Inflammatory macrophage treated with lipopolysaccharide for 1 hour (primary cell): Measurements from ENCODE around the gene ZDHHC12.
A peak's percentile ranks its signal among the peaks of the same experiment; 100 is the strongest.
"Not testable (repeated sequence)": the region's sequence is repeated elsewhere in the genome, so short reads cannot be mapped to it uniquely, and the experiment has no call there.

ENCODE experiments used
- DNase-seq, 2 donors: peaks; one replicate each; pipeline ENCODE4 v3.0.0-alpha.2; 2020 to 2022

ZDHHC12 gene

GRCh38 chr9:128706671-128707381 is 17.1 kb downstream of the ZDHHC12 start:
- no peak for DNase-seq

GRCh38 chr9:128706045-128706444 is 17.9 kb downstream of the ZDHHC12 start:
- no peak for DNase-seq

- DNase-seq, result no peak
Observed at GRCh38 chr9:128705051-128705965, 18.6 kb downstream of the ZDHHC12 start.

- DNase-seq, result no peak
Observed at GRCh38 chr9:128704356-128704670, 19.6 kb downstream of the ZDHHC12 start.

GRCh38 chr9:128703616-128704355 is 20.1 kb downstream of the ZDHHC12 start:
- no peak for DNase-seq

GRCh38 chr9:128702949-128703615 is 20.8 kb downstream of the ZDHHC12 start:
- DNase-seq, result no peak

GRCh38 chr9:128702445-128702948 is 21.4 kb downstream of the ZDHHC12 start, which contains the start of gene PKN3:
Gene PKN3 (plus strand): TSS chr9:128702503. CDS start chr9:128702916, 413 bp downstream.
- peak; percentile 67 to 92 for DNase-seq

- DNase-seq, result peak; percentile 78 to 86
Observed at GRCh38 chr9:128701227-128701854, 22.6 kb downstream of the ZDHHC12 start.

GRCh38 chr9:128699096-128699795 is 24.7 kb downstream of the ZDHHC12 start:
- not testable (repeated sequence) for DNase-seq

GRCh38 chr9:128696923-128697707 is 26.8 kb downstream of the ZDHHC12 start:
- no peak for DNase-seq

- DNase-seq, result no peak
Observed at GRCh38 chr9:128694344-128694743, 29.6 kb downstream of the ZDHHC12 start.

GRCh38 chr9:128693738-128694137 is 30.2 kb downstream of the ZDHHC12 start:
- not testable (repeated sequence) for DNase-seq

GRCh38 chr9:128690684-128691034 is 33.3 kb downstream of the ZDHHC12 start:
- DNase-seq, result no peak

- no peak for DNase-seq
Observed at GRCh38 chr9:128689820-128690683, 33.9 kb downstream of the ZDHHC12 start.

- no peak for DNase-seq
Observed at GRCh38 chr9:128689293-128689774, 34.6 kb downstream of the ZDHHC12 start.

- peak; percentile 85 to 92 for DNase-seq
Observed at GRCh38 chr9:128688501-128689292, 35.2 kb downstream of the ZDHHC12 start, which contains the start of gene SET. Gene SET (plus strand): TSS chr9:128689222. CDS start chr9:128689583, 361 bp downstream.

GRCh38 chr9:128687453-128687852 is 36.5 kb downstream of the ZDHHC12 start:
- DNase-seq, result no peak
